ENCODE results near the gene FARSA. TPM values are rescaled to one million over a fixed set of nuclear protein-coding genes. Genes with fewer than 3 reads are reported as not detected.

The FARSA gene
- total RNA-seq, 1 experiment from 2014 or later, result 194 TPM

GRCh38 chr19:12938779-12939601 is 5.5 kb upstream of the FARSA start:
- no peak for TF ChIP-seq EZH2 (IDR thresholded peaks at IDR 0.05; ENCODE audit: low read length, unreplicated experiment)
- CTCF ChIA-PET, result no interaction called here
- peaks cover 37% of the 10 kb centered on the region for H4K20me1 ChIP-seq (ENCODE audit: low read length)
- no peaks in the 10 kb centered on the region for H3K9me3 ChIP-seq (ENCODE audit: low read length)
- peaks cover 45% of the 10 kb centered on the region for H3K36me3 ChIP-seq (ENCODE audit: low read depth, low read length)
- peaks cover 24% of the 10 kb centered on the region for H3F3A ChIP-seq (ENCODE audit: low read length, unreplicated experiment)
- peak overlapping the region; percentile 92 for H3K4me2 ChIP-seq (ENCODE audit: low read length)
- H2AFZ ChIP-seq (ENCODE audit: low read length), result no peak overlapping the region
- ATAC-seq (peak; percentile 1; the same call in 1 of the 2 replicates), DNase-seq (peak; percentile 22)
- no peaks in the 10 kb centered on the region for H3K9me2 ChIP-seq (replicated peaks; ENCODE audit: low read length)
- H3K9ac ChIP-seq (ENCODE audit: low read length), result peak overlapping the region; percentile 98
- intact Hi-C loops (cut with micrococcal nuclease), result no loop called here
- peaks cover 35% of the 10 kb centered on the region for H3K4me1 ChIP-seq (ENCODE audit: insufficient read depth, low read length)
- H3K27me3 ChIP-seq (ENCODE audit: low read length), result no peaks in the 10 kb centered on the region
- H3K27ac ChIP-seq (ENCODE audit: low read length), result peak overlapping the region; percentile 47
- peaks cover 43% of the 10 kb centered on the region for H3K79me2 ChIP-seq (ENCODE audit: low read length)
- TSS peak; percentile 55 for BruUV-seq (replicated peaks)
- peak overlapping the region; percentile 95 for H3K4me3 ChIP-seq (ENCODE audit: low read length)
- POLR2A ChIA-PET (ENCODE audit: unreplicated experiment), result no interaction called here

GRCh38 chr19:12937927-12938778 is 4.6 kb upstream of the FARSA start, which contains the start of gene CALR:
CALR (plus strand) TSS chr19:12938609; CDS start chr19:12938680, 71 bp downstream.
- Histone ChIP-seq H2AFZ (ENCODE audit: low read length) (peak within 1 kb of the TSS; percentile 87), H4K20me1 (ENCODE audit: low read length) (peaks cover 32% of the 10 kb centered on the region), H3K36me3 (ENCODE audit: low read depth, low read length) (peaks cover 39% of the 10 kb centered on the region), H3K9me3 (ENCODE audit: low read length) (no peaks in the 10 kb centered on the region), H3K4me1 (ENCODE audit: insufficient read depth, low read length) (peaks cover 33% of the 10 kb centered on the region), H3K9me2 (replicated peaks; ENCODE audit: low read length) (no peaks in the 10 kb centered on the region), H3K9ac (ENCODE audit: low read length) (peak within 1 kb of the TSS; percentile 98), H3K27ac (ENCODE audit: low read length) (peak within 1 kb of the TSS; percentile 47), H3K79me2 (ENCODE audit: low read length) (peaks cover 46% of the 10 kb centered on the region), H3F3A (ENCODE audit: low read length, unreplicated experiment) (peaks cover 16% of the 10 kb centered on the region), H3K4me2 (ENCODE audit: low read length) (peak within 1 kb of the TSS; percentile 92), H3K27me3 (ENCODE audit: low read length) (no peaks in the 10 kb centered on the region), H3K4me3 (ENCODE audit: low read length) (peak within 1 kb of the TSS; percentile 95)
- ChIA-PET CTCF (interaction anchor here (0.5 kb wide), 1 partner anchor 1014 kb away, joined by 5 read pairs; no protein-coding TSS in a partner anchor), POLR2A (ENCODE audit: unreplicated experiment) (no interaction called here)
- no peak for TF ChIP-seq CTCF (conservative IDR thresholded peaks at IDR 0.05; ENCODE audit: low read depth, low read length)
- no peak for TF ChIP-seq EZH2phosphoT487 (IDR thresholded peaks at IDR 0.05; ENCODE audit: borderline replicate concordance, low read length)
- TF ChIP-seq EZH2 (IDR thresholded peaks at IDR 0.05; ENCODE audit: low read length, unreplicated experiment), result no peak
- no TSS peak for BruUV-seq (replicated peaks)
- peak; percentile 100 for DNase-seq
- intact Hi-C loops (cut with micrococcal nuclease), result no loop called here
- ATAC-seq, result peak; percentile 91

All from PC-3 (cell line).